ENCODE data around the gene GPR137B. TPM values are rescaled to one million over a fixed set of nuclear protein-coding genes. Genes with fewer than 3 reads are reported as not detected.

Gene GPR137B
- total and polyA plus RNA-seq, 4 donors = 2.2 to 8.6 (median 5.3) TPM

GRCh38 chr1:236253119-236253518 is 110.8 kb downstream of the GPR137B start:
- Histone ChIP-seq H3K27me3 (ENCODE audit: control insufficient read depth in 4 of 4, insufficient read depth in 4 of 4, low read length in 3 of 4) (no peaks in the 10 kb centered on the region), H3K9ac (ENCODE audit: low read depth in 1 of 2, low read length in 2 of 2) (no peak overlapping the region), H3K4me3 (ENCODE audit: low read depth in 1 of 3, low read length in 3 of 3) (no peak overlapping the region), H3K4me1 (ENCODE audit: control insufficient read depth in 4 of 4, insufficient read depth in 4 of 4, low read length in 3 of 4) (no peaks in the 10 kb centered on the region), H3K36me3 (ENCODE audit: control insufficient read depth in 4 of 4, insufficient read depth in 3 of 4, low read depth in 1 of 4, low read length in 3 of 4) (peaks cover 0 to 2% (median 0%) of the 10 kb centered on the region in 4 donors), H3K27ac (ENCODE audit: low read depth in 1 of 2, low read length in 2 of 2) (no peak overlapping the region), H3K9me3 (ENCODE audit: control insufficient read depth in 4 of 4, low read length in 3 of 4) (peaks cover 0 to 4% (median 0%) of the 10 kb centered on the region in 4 donors)
- TF ChIP-seq TAF1 (conservative IDR thresholded peaks at IDR 0.05) = no peak
- no peak for TF ChIP-seq GABPA (IDR thresholded peaks at IDR 0.05 in 1 of 2, conservative IDR thresholded peaks at IDR 0.05 in 1 of 2)
- TF ChIP-seq RAD21 (IDR thresholded peaks at IDR 0.05) = no peak
- TF ChIP-seq YY1 (IDR thresholded peaks at IDR 0.05) = no peak
- no peak for TF ChIP-seq EGR1 (IDR thresholded peaks at IDR 0.05; ENCODE audit: low read depth in 2 of 2)
- no peak for TF ChIP-seq FOXA2 (IDR thresholded peaks at IDR 0.05)
- no peak for TF ChIP-seq RXRA (IDR thresholded peaks at IDR 0.05)
- TF ChIP-seq SP1 (IDR thresholded peaks at IDR 0.05) = no peak
- TF ChIP-seq HNF4G (IDR thresholded peaks at IDR 0.05) = no peak
- no peak for TF ChIP-seq FOXA1 (IDR thresholded peaks at IDR 0.05)
- TF ChIP-seq ZBTB33 (IDR thresholded peaks at IDR 0.05) = no peak
- TF ChIP-seq MAX (IDR thresholded peaks at IDR 0.05) = no peak
- TF ChIP-seq JUND (IDR thresholded peaks at IDR 0.05) = no peak
- 93% methylated on average over 1 of the region's 1 CpG for WGBS
- DNase-seq (ENCODE audit: low spot score) = no peak

GRCh38 chr1:236253918-236254637 is 111.7 kb downstream of the GPR137B start:
- TF ChIP-seq GABPA (IDR thresholded peaks at IDR 0.05 in 1 of 2, conservative IDR thresholded peaks at IDR 0.05 in 1 of 2) (no peak), MAX (IDR thresholded peaks at IDR 0.05) (no peak), YY1 (IDR thresholded peaks at IDR 0.05) (no peak), RXRA (IDR thresholded peaks at IDR 0.05) (no peak), CTCF (IDR thresholded peaks at IDR 0.05; ENCODE audit: low read depth, low read length, missing input control) (no peak), HNF4A (conservative IDR thresholded peaks at IDR 0.05) (no peak), ZBTB33 (IDR thresholded peaks at IDR 0.05) (no peak), NR2F2 (IDR thresholded peaks at IDR 0.05) (no peak), EGR1 (IDR thresholded peaks at IDR 0.05; ENCODE audit: low read depth in 2 of 2) (no peak)
- no peak overlapping the region for H3K4me3 ChIP-seq (ENCODE audit: low read depth in 1 of 3, low read length in 3 of 3)
- H3K27ac ChIP-seq (ENCODE audit: low read depth in 1 of 2, low read length in 2 of 2) = no peak overlapping the region
- H3K27me3 ChIP-seq (ENCODE audit: control insufficient read depth in 4 of 4, insufficient read depth in 4 of 4, low read length in 3 of 4) = no peaks in the 10 kb centered on the region
- no peak overlapping the region for H3K9ac ChIP-seq (ENCODE audit: low read depth in 1 of 2, low read length in 2 of 2)
- DNase-seq (ENCODE audit: low spot score) = no peak
- H3K36me3 ChIP-seq (ENCODE audit: control insufficient read depth in 4 of 4, insufficient read depth in 3 of 4, low read depth in 1 of 4, low read length in 3 of 4) = peaks cover 0 to 2% (median 0%) of the 10 kb centered on the region in 4 donors
- peaks cover 0 to 4% (median 0%) of the 10 kb centered on the region in 4 donors for H3K9me3 ChIP-seq (ENCODE audit: control insufficient read depth in 4 of 4, low read length in 3 of 4)
- H3K4me1 ChIP-seq (ENCODE audit: control insufficient read depth in 4 of 4, insufficient read depth in 4 of 4, low read length in 3 of 4) = no peaks in the 10 kb centered on the region
- 73% methylated on average over 4 of the region's 4 CpGs for WGBS
